C4-2B (cell line): ENCODE measurements around the gene IL20.

Experiments used
- ZFX ChIP-seq: fragments of 450-650 bp; IDR thresholded peaks from 2 replicates; pipeline ENCODE4 v1.6.1; 2017
- TF ChIP-seq, protein P1 (sequence below): fragments of 450-650 bp; conservative IDR thresholded peaks from 2 replicates; pipeline ENCODE4 v1.5.1; 2017; ENCODE audit warnings: mild to moderate bottlenecking

DNA sequence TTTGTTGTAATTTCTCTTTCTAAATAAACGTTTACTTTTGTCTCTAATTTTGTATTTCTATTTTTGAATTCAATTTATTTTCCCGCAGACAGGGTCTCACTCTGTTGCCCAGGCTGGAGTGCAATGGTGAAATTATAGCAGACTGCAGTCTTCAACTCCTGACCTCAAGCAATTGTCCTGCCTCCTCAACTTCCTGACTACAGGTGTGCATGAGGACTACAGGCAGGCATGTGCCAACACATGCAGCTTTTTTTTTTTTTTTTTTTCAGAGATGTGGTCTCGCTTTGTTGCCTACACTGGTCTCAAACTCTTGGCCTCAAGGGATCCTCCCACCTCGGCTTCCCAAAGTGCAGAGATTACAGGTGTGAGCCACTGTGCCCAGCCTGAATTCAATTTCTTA, 36.7 kb upstream of the IL20 start:
- TF ChIP-seq, protein P1, sequence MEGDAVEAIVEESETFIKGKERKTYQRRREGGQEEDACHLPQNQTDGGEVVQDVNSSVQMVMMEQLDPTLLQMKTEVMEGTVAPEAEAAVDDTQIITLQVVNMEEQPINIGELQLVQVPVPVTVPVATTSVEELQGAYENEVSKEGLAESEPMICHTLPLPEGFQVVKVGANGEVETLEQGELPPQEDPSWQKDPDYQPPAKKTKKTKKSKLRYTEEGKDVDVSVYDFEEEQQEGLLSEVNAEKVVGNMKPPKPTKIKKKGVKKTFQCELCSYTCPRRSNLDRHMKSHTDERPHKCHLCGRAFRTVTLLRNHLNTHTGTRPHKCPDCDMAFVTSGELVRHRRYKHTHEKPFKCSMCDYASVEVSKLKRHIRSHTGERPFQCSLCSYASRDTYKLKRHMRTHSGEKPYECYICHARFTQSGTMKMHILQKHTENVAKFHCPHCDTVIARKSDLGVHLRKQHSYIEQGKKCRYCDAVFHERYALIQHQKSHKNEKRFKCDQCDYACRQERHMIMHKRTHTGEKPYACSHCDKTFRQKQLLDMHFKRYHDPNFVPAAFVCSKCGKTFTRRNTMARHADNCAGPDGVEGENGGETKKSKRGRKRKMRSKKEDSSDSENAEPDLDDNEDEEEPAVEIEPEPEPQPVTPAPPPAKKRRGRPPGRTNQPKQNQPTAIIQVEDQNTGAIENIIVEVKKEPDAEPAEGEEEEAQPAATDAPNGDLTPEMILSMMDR: no peak
- no peak for TF ChIP-seq ZFX
